Nephron (organoid): ENCODE results near the gene CLCA2.

Source experiments
- H3K27ac Mint-ChIP-seq, 3 experiments: 2 replicates each; pipeline ENCODE4 v1.8.0; 2020; ENCODE audit warnings: mixed read lengths in 3 of 3, mild to moderate bottlenecking in 2 of 3, moderate library complexity in 1 of 3
- H3K27me3 Mint-ChIP-seq: 2 replicates; pipeline ENCODE4 v1.8.0; 2021; ENCODE audit warnings: low read depth, mild to moderate bottlenecking, moderate library complexity, mixed read lengths
- H3K36me3 Mint-ChIP-seq: 2 replicates; pipeline ENCODE4 v1.8.0; 2020; ENCODE audit warnings: low read depth, mixed read lengths
- H3K4me1 Mint-ChIP-seq: 2 replicates; pipeline ENCODE4 v1.8.0; 2020; ENCODE audit warnings: mixed read lengths
- H3K4me3 Mint-ChIP-seq, 3 experiments: 2 replicates each; pipeline ENCODE4 v1.8.0; 2020; ENCODE audit warnings: mild to moderate bottlenecking in 3 of 3, mixed read lengths in 3 of 3, moderate library complexity in 2 of 3
- H3K9me3 Mint-ChIP-seq: 2 replicates; pipeline ENCODE4 v1.8.0; 2020; ENCODE audit warnings: mixed read lengths
- CTCF ChIP-seq, 3 experiments: fragments of 200-600 bp; sonication (generic); IDR thresholded peaks; one replicate each; pipeline ENCODE4 v1.5.0; 2021; ENCODE audit warnings: antibody characterized with exemption in 3 of 3; ENCODE audit not compliant: unreplicated experiment in 3 of 3

Gene CLCA2

DNA sequence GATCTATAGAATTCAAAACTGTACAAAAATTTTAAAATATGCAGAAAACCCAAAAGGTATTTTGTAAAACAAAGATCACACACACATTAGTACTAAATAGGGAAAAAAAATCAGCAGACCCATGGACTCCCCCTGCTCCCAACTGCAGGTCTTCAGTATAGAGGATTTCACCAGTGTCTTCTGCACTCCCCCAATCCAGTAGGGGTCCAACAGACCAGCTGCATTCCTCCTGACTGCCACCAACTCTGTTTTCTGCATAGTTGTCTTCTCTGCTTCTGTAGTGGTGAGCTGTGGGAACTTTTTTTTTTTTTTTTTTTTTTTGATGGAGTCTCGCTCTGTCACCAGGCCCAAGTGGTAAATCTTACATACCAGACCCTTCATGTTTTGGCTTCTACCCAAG, 21.9 kb downstream of the CLCA2 start:
- no peaks in the 10 kb centered on the region for H3K36me3 Mint-ChIP-seq
- H3K9me3 Mint-ChIP-seq = no peaks in the 10 kb centered on the region
- H3K27ac Mint-ChIP-seq = no peak overlapping the region
- H3K4me1 Mint-ChIP-seq = no peaks in the 10 kb centered on the region
- peaks cover 3% of the 10 kb centered on the region for H3K27me3 Mint-ChIP-seq
- no peak overlapping the region for H3K4me3 Mint-ChIP-seq
- no peak for TF ChIP-seq CTCF (IDR thresholded peaks at IDR 0.05; ENCODE audit: unreplicated experiment in 3 of 3)

- TF ChIP-seq CTCF (IDR thresholded peaks at IDR 0.05; ENCODE audit: unreplicated experiment in 3 of 3) = no peak
- Mint-ChIP-seq H3K27ac (no peak overlapping the region), H3K4me3 (no peak overlapping the region)
Observed at GRCh38 chr1:86447198-86447790, 23.3 kb downstream of the CLCA2 start.

DNA sequence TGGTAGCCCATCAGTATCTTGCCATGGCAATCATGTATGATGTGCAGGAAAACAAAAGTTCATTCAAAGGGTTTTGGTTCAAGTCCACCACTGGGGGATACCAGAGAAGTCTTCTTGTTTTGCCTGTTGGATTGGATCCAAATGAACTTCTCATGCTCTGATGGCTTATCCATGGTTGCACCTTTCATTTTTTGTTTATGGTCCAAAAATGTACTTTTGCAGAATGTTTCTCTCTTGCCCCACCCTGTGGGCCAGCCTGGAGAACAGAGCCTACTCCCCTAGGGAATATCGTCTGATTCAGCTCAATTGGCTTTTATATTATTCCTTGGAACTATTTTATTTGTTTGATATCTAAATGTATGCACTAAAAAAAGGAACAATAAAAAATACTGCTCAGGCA, 24.7 kb downstream of the CLCA2 start:
- Mint-ChIP-seq H3K9me3 (no peaks in the 10 kb centered on the region), H3K4me3 (no peak overlapping the region), H3K36me3 (no peaks in the 10 kb centered on the region), H3K27me3 (peaks cover 3% of the 10 kb centered on the region), H3K4me1 (no peaks in the 10 kb centered on the region), H3K27ac (no peak overlapping the region)
- no peak for TF ChIP-seq CTCF (IDR thresholded peaks at IDR 0.05; ENCODE audit: unreplicated experiment in 3 of 3)

More at GRCh38 chr1:86447198-86447790, 23.3 kb downstream of the CLCA2 start:
- Mint-ChIP-seq H3K9me3 (no peaks in the 10 kb centered on the region), H3K4me1 (no peaks in the 10 kb centered on the region), H3K36me3 (no peaks in the 10 kb centered on the region), H3K27me3 (peaks cover 3% of the 10 kb centered on the region)

- TF ChIP-seq CTCF (IDR thresholded peaks at IDR 0.05; ENCODE audit: unreplicated experiment in 3 of 3) = no peak
- no peaks in the 10 kb centered on the region for H3K36me3 Mint-ChIP-seq
- H3K27me3 Mint-ChIP-seq = peaks cover 3% of the 10 kb centered on the region
- no peaks in the 10 kb centered on the region for H3K9me3 Mint-ChIP-seq
- H3K4me3 Mint-ChIP-seq = no peak overlapping the region
- H3K4me1 Mint-ChIP-seq = no peaks in the 10 kb centered on the region
- no peak overlapping the region for H3K27ac Mint-ChIP-seq
Observed at GRCh38 chr1:86449103-86449502, 25.1 kb downstream of the CLCA2 start.

- H3K4me3 Mint-ChIP-seq = no peak overlapping the region
- no peak for TF ChIP-seq CTCF (IDR thresholded peaks at IDR 0.05; ENCODE audit: unreplicated experiment in 3 of 3)
- H3K9me3 Mint-ChIP-seq = no peaks in the 10 kb centered on the region
- H3K27me3 Mint-ChIP-seq = no peaks in the 10 kb centered on the region
- H3K4me1 Mint-ChIP-seq = no peaks in the 10 kb centered on the region
- H3K36me3 Mint-ChIP-seq = no peaks in the 10 kb centered on the region
- H3K27ac Mint-ChIP-seq = no peak overlapping the region
Observed at GRCh38 chr1:86450847-86451246, 26.9 kb downstream of the CLCA2 start.

- no peak overlapping the region for H3K4me3 Mint-ChIP-seq
- H3K36me3 Mint-ChIP-seq = no peaks in the 10 kb centered on the region
- H3K27me3 Mint-ChIP-seq = no peaks in the 10 kb centered on the region
- no peaks in the 10 kb centered on the region for H3K4me1 Mint-ChIP-seq
- TF ChIP-seq CTCF (IDR thresholded peaks at IDR 0.05; ENCODE audit: unreplicated experiment in 3 of 3) = no peak
- no peaks in the 10 kb centered on the region for H3K9me3 Mint-ChIP-seq
- no peak overlapping the region for H3K27ac Mint-ChIP-seq
Observed at GRCh38 chr1:86453664-86454063, 29.7 kb downstream of the CLCA2 start.
